Measurements from ENCODE around the gene KCNH1.

The KCNH1 gene

GRCh38 chr1:210917560-210918169 lies 216.3 kb downstream of the KCNH1 start:
- H3K27ac ChIP-seq (replicated peaks; ENCODE audit: low read length): peak overlapping the region; percentile 92
- no peak overlapping the region for H3K9ac ChIP-seq (ENCODE audit: low read depth, low read length, poor library complexity)
- H2BK15ac ChIP-seq (ENCODE audit: low read length): no peak overlapping the region
- peaks cover 0 to 6% of the 10 kb centered on the region in 2 donors for H3K4me1 ChIP-seq (ENCODE audit: control insufficient read depth in 2 of 2, insufficient read depth in 1 of 2, low read depth in 1 of 2, low read length in 2 of 2)
- H3K23ac ChIP-seq (ENCODE audit: low read depth, low read length, poor library complexity): no peak overlapping the region
- WGBS, 2 donors (ENCODE audit: extremely low coverage in 2 of 2, insufficient read length in 2 of 2, insufficient replicate concordance in 1 of 2): no CpG with 5 or more reads among the region's 4 CpGs
- no peak overlapping the region for H2BK120ac ChIP-seq (ENCODE audit: low read depth, low read length)
- no peak overlapping the region for H2BK5ac ChIP-seq (ENCODE audit: low read length)
- H4K91ac ChIP-seq (ENCODE audit: low read depth, low read length, poor library complexity): no peak overlapping the region
- H3K36me3 ChIP-seq (replicated peaks in 1 of 2; ENCODE audit: control insufficient read depth in 2 of 2, insufficient read depth in 2 of 2, low read length in 2 of 2): no peaks in the 10 kb centered on the region
- H3K4me2 ChIP-seq (ENCODE audit: insufficient read depth, low read length, poor library complexity, severe bottlenecking): peak overlapping the region; percentile 34
- no peak overlapping the region for H3K14ac ChIP-seq (ENCODE audit: low read length)
- no peak overlapping the region for H4K8ac ChIP-seq (ENCODE audit: low read depth, low read length)
- H2AFZ ChIP-seq (ENCODE audit: low read length): no peak overlapping the region
- no peak overlapping the region for H2AK5ac ChIP-seq (ENCODE audit: low read depth, low read length)
- no peak overlapping the region for H3K4me3 ChIP-seq (ENCODE audit: low read length in 2 of 2)
- no peaks in the 10 kb centered on the region for H3K79me1 ChIP-seq (ENCODE audit: low read depth, low read length)
- H3K9me3 ChIP-seq (replicated peaks in 1 of 2; ENCODE audit: control insufficient read depth in 2 of 2, insufficient read depth in 1 of 2, low read depth in 1 of 2, low read length in 2 of 2): peaks cover 0 to 2% of the 10 kb centered on the region in 2 donors
- peak; percentile 48 for DNase-seq (ENCODE audit: low spot score)
- no peak overlapping the region for H3K18ac ChIP-seq (ENCODE audit: low read length)
- H3K27me3 ChIP-seq (ENCODE audit: control insufficient read depth in 3 of 3, insufficient read depth in 3 of 3, low read depth in 1 of 3, low read length in 3 of 3): peaks cover 0 to 2% (median 0%) of the 10 kb centered on the region in 3 experiments
- no peak overlapping the region for H3K4ac ChIP-seq (ENCODE audit: low read length)
- H2BK12ac ChIP-seq (ENCODE audit: low read length): no peak overlapping the region

- H3K9me3 ChIP-seq (replicated peaks in 1 of 2; ENCODE audit: control insufficient read depth in 2 of 2, insufficient read depth in 1 of 2, low read depth in 1 of 2, low read length in 2 of 2): peaks cover 0 to 2% of the 10 kb centered on the region in 2 donors
- H3K9ac ChIP-seq (ENCODE audit: low read depth, low read length, poor library complexity): no peak overlapping the region
- DNase-seq (ENCODE audit: low spot score): no peak
- no peak overlapping the region for H2BK12ac ChIP-seq (ENCODE audit: low read length)
- no peaks in the 10 kb centered on the region for H3K79me1 ChIP-seq (ENCODE audit: low read depth, low read length)
- H2AK5ac ChIP-seq (ENCODE audit: low read depth, low read length): no peak overlapping the region
- H3K18ac ChIP-seq (ENCODE audit: low read length): no peak overlapping the region
- H3K36me3 ChIP-seq (replicated peaks in 1 of 2; ENCODE audit: control insufficient read depth in 2 of 2, insufficient read depth in 2 of 2, low read length in 2 of 2): no peaks in the 10 kb centered on the region
- no CpG with 5 or more reads among the region's 4 CpGs for WGBS, 2 donors (ENCODE audit: extremely low coverage in 2 of 2, insufficient read length in 2 of 2, insufficient replicate concordance in 1 of 2)
- no peak overlapping the region for H2AFZ ChIP-seq (ENCODE audit: low read length)
- H3K27me3 ChIP-seq (ENCODE audit: control insufficient read depth in 3 of 3, insufficient read depth in 3 of 3, low read depth in 1 of 3, low read length in 3 of 3): peaks cover 0 to 2% (median 0%) of the 10 kb centered on the region in 3 experiments
- H2BK5ac ChIP-seq (ENCODE audit: low read length): no peak overlapping the region
- no peak overlapping the region for H3K23ac ChIP-seq (ENCODE audit: low read depth, low read length, poor library complexity)
- peaks cover 0 to 6% of the 10 kb centered on the region in 2 donors for H3K4me1 ChIP-seq (ENCODE audit: control insufficient read depth in 2 of 2, insufficient read depth in 1 of 2, low read depth in 1 of 2, low read length in 2 of 2)
- H3K14ac ChIP-seq (ENCODE audit: low read length): no peak overlapping the region
- no peak overlapping the region for H2BK15ac ChIP-seq (ENCODE audit: low read length)
- no peak overlapping the region for H3K27ac ChIP-seq (replicated peaks; ENCODE audit: low read length)
- no peak overlapping the region for H4K91ac ChIP-seq (ENCODE audit: low read depth, low read length, poor library complexity)
- H3K4me2 ChIP-seq (ENCODE audit: insufficient read depth, low read length, poor library complexity, severe bottlenecking): no peak overlapping the region
- no peak overlapping the region for H4K8ac ChIP-seq (ENCODE audit: low read depth, low read length)
- no peak overlapping the region for H3K4me3 ChIP-seq (ENCODE audit: low read length in 2 of 2)
- no peak overlapping the region for H2BK120ac ChIP-seq (ENCODE audit: low read depth, low read length)
- no peak overlapping the region for H3K4ac ChIP-seq (ENCODE audit: low read length)
Observed at GRCh38 chr1:210916548-210916947, 217.4 kb downstream of the KCNH1 start.

DNA sequence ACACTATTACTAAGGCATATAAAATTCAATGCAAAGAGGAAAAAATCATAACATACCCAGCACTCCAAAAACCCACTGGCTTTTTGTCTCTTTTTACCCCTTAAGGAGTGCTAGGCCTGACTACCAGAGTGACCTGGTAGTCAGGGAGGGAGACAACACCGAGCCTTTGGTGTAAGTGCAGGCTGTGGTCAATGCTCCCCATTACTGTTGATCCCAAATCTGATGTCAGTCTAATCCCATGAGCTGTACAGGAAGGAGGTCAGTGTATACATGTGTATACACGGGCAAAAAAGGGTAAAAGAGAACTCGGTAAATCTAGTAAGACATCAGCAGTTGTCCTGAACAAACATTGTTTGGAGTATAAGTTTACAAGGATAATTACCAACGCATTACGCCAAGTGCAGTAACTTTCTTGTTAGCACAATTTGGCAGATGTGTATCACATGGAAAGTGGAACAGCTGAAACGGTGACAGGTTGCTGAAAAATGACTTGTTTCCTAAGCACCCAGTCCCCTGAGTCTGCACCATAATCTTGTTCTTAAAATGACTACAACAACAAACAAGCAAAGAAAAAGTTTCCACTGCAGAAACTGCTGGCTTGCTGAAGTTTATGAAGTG lies 217.9 kb downstream of the KCNH1 start:
- H2BK5ac ChIP-seq (ENCODE audit: low read length): no peak overlapping the region
- WGBS, 2 donors (ENCODE audit: extremely low coverage in 2 of 2, insufficient read length in 2 of 2, insufficient replicate concordance in 1 of 2): no CpG with 5 or more reads among the region's 6 CpGs
- no peak overlapping the region for H3K18ac ChIP-seq (ENCODE audit: low read length)
- peaks cover 0 to 6% of the 10 kb centered on the region in 2 donors for H3K4me1 ChIP-seq (ENCODE audit: control insufficient read depth in 2 of 2, insufficient read depth in 1 of 2, low read depth in 1 of 2, low read length in 2 of 2)
- peaks cover 0 to 2% of the 10 kb centered on the region in 2 donors for H3K9me3 ChIP-seq (replicated peaks in 1 of 2; ENCODE audit: control insufficient read depth in 2 of 2, insufficient read depth in 1 of 2, low read depth in 1 of 2, low read length in 2 of 2)
- no peak overlapping the region for H2BK12ac ChIP-seq (ENCODE audit: low read length)
- no peaks in the 10 kb centered on the region for H3K79me1 ChIP-seq (ENCODE audit: low read depth, low read length)
- H2AFZ ChIP-seq (ENCODE audit: low read length): no peak overlapping the region
- no peak overlapping the region for H2AK5ac ChIP-seq (ENCODE audit: low read depth, low read length)
- no peak overlapping the region for H3K23ac ChIP-seq (ENCODE audit: low read depth, low read length, poor library complexity)
- H3K27me3 ChIP-seq (ENCODE audit: control insufficient read depth in 3 of 3, insufficient read depth in 3 of 3, low read depth in 1 of 3, low read length in 3 of 3): peaks cover 0 to 2% (median 0%) of the 10 kb centered on the region in 3 experiments
- no peak overlapping the region for H4K8ac ChIP-seq (ENCODE audit: low read depth, low read length)
- no peak overlapping the region for H3K4me2 ChIP-seq (ENCODE audit: insufficient read depth, low read length, poor library complexity, severe bottlenecking)
- no peak overlapping the region for H3K4ac ChIP-seq (ENCODE audit: low read length)
- no peak overlapping the region for H4K91ac ChIP-seq (ENCODE audit: low read depth, low read length, poor library complexity)
- no peak overlapping the region for H2BK15ac ChIP-seq (ENCODE audit: low read length)
- no peaks in the 10 kb centered on the region for H3K36me3 ChIP-seq (replicated peaks in 1 of 2; ENCODE audit: control insufficient read depth in 2 of 2, insufficient read depth in 2 of 2, low read length in 2 of 2)
- H2BK120ac ChIP-seq (ENCODE audit: low read depth, low read length): no peak overlapping the region
- no peak overlapping the region for H3K9ac ChIP-seq (ENCODE audit: low read depth, low read length, poor library complexity)
- no peak overlapping the region for H3K27ac ChIP-seq (replicated peaks; ENCODE audit: low read length)
- no peak overlapping the region for H3K14ac ChIP-seq (ENCODE audit: low read length)
- no peak for DNase-seq (ENCODE audit: low spot score)
- no peak overlapping the region for H3K4me3 ChIP-seq (ENCODE audit: low read length in 2 of 2)

- WGBS, 2 donors (ENCODE audit: extremely low coverage in 2 of 2, insufficient read length in 2 of 2, insufficient replicate concordance in 1 of 2): no CpG with 5 or more reads among the region's 2 CpGs
- no peak overlapping the region for H2AFZ ChIP-seq (ENCODE audit: low read length)
- H2BK15ac ChIP-seq (ENCODE audit: low read length): no peak overlapping the region
- H3K18ac ChIP-seq (ENCODE audit: low read length): no peak overlapping the region
- H2BK5ac ChIP-seq (ENCODE audit: low read length): no peak overlapping the region
- DNase-seq (ENCODE audit: low spot score): no peak
- H3K79me1 ChIP-seq (ENCODE audit: low read depth, low read length): no peaks in the 10 kb centered on the region
- no peak overlapping the region for H2AK5ac ChIP-seq (ENCODE audit: low read depth, low read length)
- H3K14ac ChIP-seq (ENCODE audit: low read length): no peak overlapping the region
- no peak overlapping the region for H3K27ac ChIP-seq (replicated peaks; ENCODE audit: low read length)
- no peak overlapping the region for H3K4ac ChIP-seq (ENCODE audit: low read length)
- H4K91ac ChIP-seq (ENCODE audit: low read depth, low read length, poor library complexity): no peak overlapping the region
- H2BK120ac ChIP-seq (ENCODE audit: low read depth, low read length): no peak overlapping the region
- H2BK12ac ChIP-seq (ENCODE audit: low read length): no peak overlapping the region
- H4K8ac ChIP-seq (ENCODE audit: low read depth, low read length): no peak overlapping the region
- H3K4me1 ChIP-seq (ENCODE audit: control insufficient read depth in 2 of 2, insufficient read depth in 1 of 2, low read depth in 1 of 2, low read length in 2 of 2): peaks cover 0 to 2% of the 10 kb centered on the region in 2 donors
- H3K4me3 ChIP-seq (ENCODE audit: low read length in 2 of 2): no peak overlapping the region
- H3K4me2 ChIP-seq (ENCODE audit: insufficient read depth, low read length, poor library complexity, severe bottlenecking): no peak overlapping the region
- no peaks in the 10 kb centered on the region for H3K36me3 ChIP-seq (replicated peaks in 1 of 2; ENCODE audit: control insufficient read depth in 2 of 2, insufficient read depth in 2 of 2, low read length in 2 of 2)
- no peaks in the 10 kb centered on the region for H3K27me3 ChIP-seq (ENCODE audit: control insufficient read depth in 3 of 3, insufficient read depth in 3 of 3, low read depth in 1 of 3, low read length in 3 of 3)
- H3K23ac ChIP-seq (ENCODE audit: low read depth, low read length, poor library complexity): no peak overlapping the region
- no peaks in the 10 kb centered on the region for H3K9me3 ChIP-seq (replicated peaks in 1 of 2; ENCODE audit: control insufficient read depth in 2 of 2, insufficient read depth in 1 of 2, low read depth in 1 of 2, low read length in 2 of 2)
- H3K9ac ChIP-seq (ENCODE audit: low read depth, low read length, poor library complexity): no peak overlapping the region
Observed at GRCh38 chr1:210912752-210913151, 221.2 kb downstream of the KCNH1 start.

Data from neuronal stem cell (in vitro differentiated cells).